HepG2 (cell line): ENCODE data around the gene CACNG7. TPM values are rescaled to one million over a fixed set of nuclear protein-coding genes. Genes with fewer than 3 reads are reported as not detected.
A peak's percentile ranks its signal among the peaks of the same experiment; 100 is the strongest.

Source experiments
- GABPB1 ChIP-seq: IDR thresholded peaks from 2 replicates; pipeline ENCODE4 v1.6.1; 2016; ENCODE audit warnings: mild to moderate bottlenecking, missing genetic modification reagents, moderate library complexity, missing compliant biosample characterization
- GLI4 ChIP-seq: sonication (generic); formaldehyde crosslinking; IDR thresholded peaks from 2 replicates; pipeline ENCODE4 v1.5.1; 2020; ENCODE audit warnings: missing genetic modification reagents, mild to moderate bottlenecking, moderate library complexity, borderline replicate concordance
- MEIS1 ChIP-seq: sonication (generic); formaldehyde crosslinking; IDR thresholded peaks from 2 replicates; pipeline ENCODE4 v1.9.0; 2021; ENCODE audit warnings: mild to moderate bottlenecking, missing genetic modification reagents, moderate library complexity, borderline replicate concordance
- polyA plus RNA-seq, 8 experiments: library from polyadenylated mRNA; depleted of rRNA in 3 of 8; stranded (reverse) in 7 of 8; unstranded in 1 of 8; fragments of >200 nt; fragmentation: Illumina TruSeq in 4 of 8; extraction: Trizol in 4 of 8; gene quantifications; 2 replicates each; pipeline versions ENCODE4 v1.2.1 to v1.2.3, GENCODE V29; 2011 to 2016; ENCODE audit warnings: low read depth in 4 of 8, missing spikeins in 1 of 8, mixed read lengths in 1 of 8; ENCODE audit not compliant: insufficient read depth in 1 of 8
- total RNA-seq, 5 experiments: library from RNA; depleted of rRNA; stranded (reverse); fragments of >200 nt; fragmentation: Illumina TruSeq; extraction: Trizol; gene quantifications; 2 replicates each; pipeline ENCODE4 v1.2.3, GENCODE V29; 2016; ENCODE audit warnings: low read depth in 1 of 5
- TF ChIP-seq, protein P1 (sequence below): sonication (generic); formaldehyde crosslinking; IDR thresholded peaks from 2 replicates; pipeline ENCODE4 v1.5.0; 2020; ENCODE audit warnings: mild to moderate bottlenecking, missing genetic modification reagents, borderline replicate concordance
- TF ChIP-seq, protein P2 (sequence below), 2 experiments: sonication (generic) in 1 of 2; formaldehyde crosslinking in 1 of 2; IDR thresholded peaks; 2 replicates each; pipeline versions ENCODE4 v1.6.1 to v1.9.0; 2014 to 2022; ENCODE audit warnings: antibody characterized with exemption in 1 of 2, borderline replicate concordance in 1 of 2, inconsistent platforms in 1 of 2, low read depth in 1 of 2, missing genetic modification reagents in 1 of 2
- TF ChIP-seq, protein P3 (sequence below): sonication (generic); formaldehyde crosslinking; IDR thresholded peaks from 2 replicates; pipeline ENCODE4 v1.5.0; 2020; ENCODE audit warnings: mild to moderate bottlenecking, missing genetic modification reagents, borderline replicate concordance
- TF ChIP-seq, protein P4 (sequence below): IDR thresholded peaks from 2 replicates; pipeline ENCODE4 v1.6.1; 2016; ENCODE audit warnings: low read depth

Gene CACNG7
- total and polyA plus RNA-seq, 2 of the 13 experiments (the other 11 are each of a cell fraction or from before 2014, with no cell fraction given) = not detected

DNA sequence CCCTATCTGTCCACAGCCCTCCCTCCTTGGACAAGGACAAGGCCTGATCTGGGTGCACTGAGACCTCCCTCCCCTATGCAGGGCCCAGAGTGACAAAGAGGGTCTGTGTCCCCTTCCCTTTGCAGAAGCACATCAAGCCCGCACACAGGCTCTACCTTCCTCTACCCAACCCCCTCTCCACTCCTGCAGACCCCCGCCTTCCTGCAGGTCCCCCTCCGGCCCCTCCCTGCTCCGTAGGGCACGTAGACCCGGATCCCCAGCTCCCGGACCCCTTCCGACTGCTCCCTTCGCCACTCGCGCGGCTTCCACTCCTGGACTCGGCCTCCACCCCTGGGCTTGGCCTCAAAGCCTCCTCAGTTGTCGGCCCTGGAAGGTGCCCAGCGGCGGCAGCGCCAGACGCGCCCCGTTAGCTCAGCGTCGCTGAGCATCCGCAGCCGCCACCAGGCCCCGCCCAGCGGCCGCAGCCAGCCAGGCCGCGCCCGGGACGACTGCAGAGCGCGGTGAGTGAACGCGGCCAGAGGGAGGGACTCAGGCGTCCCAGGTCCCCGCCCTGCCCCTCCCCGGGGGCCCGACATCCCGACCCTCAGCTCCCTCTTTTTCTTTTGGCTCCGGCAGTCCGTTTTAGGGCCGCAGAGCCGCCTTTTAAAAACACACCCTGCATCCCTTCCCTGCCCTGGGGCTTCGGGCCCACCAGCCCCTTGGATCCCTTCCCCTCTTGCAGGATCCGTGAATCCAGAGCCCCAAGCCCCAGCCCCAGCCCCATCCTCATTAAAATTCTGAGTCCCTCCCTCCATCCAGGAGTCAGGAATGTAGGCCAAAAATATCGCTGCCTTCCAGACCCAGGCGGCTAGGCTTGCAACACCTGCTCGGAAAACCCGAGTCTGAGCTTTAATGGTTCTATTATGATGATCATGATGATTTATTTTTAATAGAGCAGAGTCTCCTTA, 42.9 kb upstream of the CACNG7 start (continued):
- TF ChIP-seq, protein P1, sequence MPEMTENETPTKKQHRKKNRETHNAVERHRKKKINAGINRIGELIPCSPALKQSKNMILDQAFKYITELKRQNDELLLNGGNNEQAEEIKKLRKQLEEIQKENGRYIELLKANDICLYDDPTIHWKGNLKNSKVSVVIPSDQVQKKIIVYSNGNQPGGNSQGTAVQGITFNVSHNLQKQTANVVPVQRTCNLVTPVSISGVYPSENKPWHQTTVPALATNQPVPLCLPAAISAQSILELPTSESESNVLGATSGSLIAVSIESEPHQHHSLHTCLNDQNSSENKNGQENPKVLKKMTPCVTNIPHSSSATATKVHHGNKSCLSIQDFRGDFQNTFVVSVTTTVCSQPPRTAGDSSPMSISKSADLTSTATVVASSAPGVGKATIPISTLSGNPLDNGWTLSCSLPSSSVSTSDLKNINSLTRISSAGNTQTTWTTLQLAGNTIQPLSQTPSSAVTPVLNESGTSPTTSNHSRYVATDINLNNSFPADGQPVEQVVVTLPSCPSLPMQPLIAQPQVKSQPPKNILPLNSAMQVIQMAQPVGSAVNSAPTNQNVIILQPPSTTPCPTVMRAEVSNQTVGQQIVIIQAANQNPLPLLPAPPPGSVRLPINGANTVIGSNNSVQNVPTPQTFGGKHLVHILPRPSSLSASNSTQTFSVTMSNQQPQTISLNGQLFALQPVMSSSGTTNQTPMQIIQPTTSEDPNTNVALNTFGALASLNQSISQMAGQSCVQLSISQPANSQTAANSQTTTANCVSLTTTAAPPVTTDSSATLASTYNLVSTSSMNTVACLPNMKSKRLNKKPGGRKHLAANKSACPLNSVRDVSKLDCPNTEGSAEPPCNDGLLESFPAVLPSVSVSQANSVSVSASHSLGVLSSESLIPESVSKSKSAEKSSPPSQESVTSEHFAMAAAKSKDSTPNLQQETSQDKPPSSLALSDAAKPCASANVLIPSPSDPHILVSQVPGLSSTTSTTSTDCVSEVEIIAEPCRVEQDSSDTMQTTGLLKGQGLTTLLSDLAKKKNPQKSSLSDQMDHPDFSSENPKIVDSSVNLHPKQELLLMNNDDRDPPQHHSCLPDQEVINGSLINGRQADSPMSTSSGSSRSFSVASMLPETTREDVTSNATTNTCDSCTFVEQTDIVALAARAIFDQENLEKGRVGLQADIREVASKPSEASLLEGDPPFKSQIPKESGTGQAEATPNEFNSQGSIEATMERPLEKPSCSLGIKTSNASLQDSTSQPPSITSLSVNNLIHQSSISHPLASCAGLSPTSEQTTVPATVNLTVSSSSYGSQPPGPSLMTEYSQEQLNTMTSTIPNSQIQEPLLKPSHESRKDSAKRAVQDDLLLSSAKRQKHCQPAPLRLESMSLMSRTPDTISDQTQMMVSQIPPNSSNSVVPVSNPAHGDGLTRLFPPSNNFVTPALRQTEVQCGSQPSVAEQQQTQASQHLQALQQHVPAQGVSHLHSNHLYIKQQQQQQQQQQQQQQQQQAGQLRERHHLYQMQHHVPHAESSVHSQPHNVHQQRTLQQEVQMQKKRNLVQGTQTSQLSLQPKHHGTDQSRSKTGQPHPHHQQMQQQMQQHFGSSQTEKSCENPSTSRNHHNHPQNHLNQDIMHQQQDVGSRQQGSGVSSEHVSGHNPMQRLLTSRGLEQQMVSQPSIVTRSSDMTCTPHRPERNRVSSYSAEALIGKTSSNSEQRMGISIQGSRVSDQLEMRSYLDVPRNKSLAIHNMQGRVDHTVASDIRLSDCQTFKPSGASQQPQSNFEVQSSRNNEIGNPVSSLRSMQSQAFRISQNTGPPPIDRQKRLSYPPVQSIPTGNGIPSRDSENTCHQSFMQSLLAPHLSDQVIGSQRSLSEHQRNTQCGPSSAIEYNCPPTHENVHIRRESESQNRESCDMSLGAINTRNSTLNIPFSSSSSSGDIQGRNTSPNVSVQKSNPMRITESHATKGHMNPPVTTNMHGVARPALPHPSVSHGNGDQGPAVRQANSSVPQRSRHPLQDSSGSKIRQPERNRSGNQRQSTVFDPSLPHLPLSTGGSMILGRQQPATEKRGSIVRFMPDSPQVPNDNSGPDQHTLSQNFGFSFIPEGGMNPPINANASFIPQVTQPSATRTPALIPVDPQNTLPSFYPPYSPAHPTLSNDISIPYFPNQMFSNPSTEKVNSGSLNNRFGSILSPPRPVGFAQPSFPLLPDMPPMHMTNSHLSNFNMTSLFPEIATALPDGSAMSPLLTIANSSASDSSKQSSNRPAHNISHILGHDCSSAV = 0 out of 2 replicates have a peak, but pooled peaks have one; percentile 63
- TF ChIP-seq, protein P2, sequence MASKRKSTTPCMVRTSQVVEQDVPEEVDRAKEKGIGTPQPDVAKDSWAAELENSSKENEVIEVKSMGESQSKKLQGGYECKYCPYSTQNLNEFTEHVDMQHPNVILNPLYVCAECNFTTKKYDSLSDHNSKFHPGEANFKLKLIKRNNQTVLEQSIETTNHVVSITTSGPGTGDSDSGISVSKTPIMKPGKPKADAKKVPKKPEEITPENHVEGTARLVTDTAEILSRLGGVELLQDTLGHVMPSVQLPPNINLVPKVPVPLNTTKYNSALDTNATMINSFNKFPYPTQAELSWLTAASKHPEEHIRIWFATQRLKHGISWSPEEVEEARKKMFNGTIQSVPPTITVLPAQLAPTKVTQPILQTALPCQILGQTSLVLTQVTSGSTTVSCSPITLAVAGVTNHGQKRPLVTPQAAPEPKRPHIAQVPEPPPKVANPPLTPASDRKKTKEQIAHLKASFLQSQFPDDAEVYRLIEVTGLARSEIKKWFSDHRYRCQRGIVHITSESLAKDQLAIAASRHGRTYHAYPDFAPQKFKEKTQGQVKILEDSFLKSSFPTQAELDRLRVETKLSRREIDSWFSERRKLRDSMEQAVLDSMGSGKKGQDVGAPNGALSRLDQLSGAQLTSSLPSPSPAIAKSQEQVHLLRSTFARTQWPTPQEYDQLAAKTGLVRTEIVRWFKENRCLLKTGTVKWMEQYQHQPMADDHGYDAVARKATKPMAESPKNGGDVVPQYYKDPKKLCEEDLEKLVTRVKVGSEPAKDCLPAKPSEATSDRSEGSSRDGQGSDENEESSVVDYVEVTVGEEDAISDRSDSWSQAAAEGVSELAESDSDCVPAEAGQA (IDR thresholded peaks at IDR 0.05; ENCODE audit: low read depth) = no peak
- TF ChIP-seq, protein P2 (CRISPR knock-in tag; IDR thresholded peaks at IDR 0.05; ENCODE audit: borderline replicate concordance) = 0 out of 2 replicates have a peak, but pooled peaks have one; percentile 22
- peak; percentile 69; the same call in 1 of the 2 replicates for TF ChIP-seq GABPB1
- TF ChIP-seq, protein P3, sequence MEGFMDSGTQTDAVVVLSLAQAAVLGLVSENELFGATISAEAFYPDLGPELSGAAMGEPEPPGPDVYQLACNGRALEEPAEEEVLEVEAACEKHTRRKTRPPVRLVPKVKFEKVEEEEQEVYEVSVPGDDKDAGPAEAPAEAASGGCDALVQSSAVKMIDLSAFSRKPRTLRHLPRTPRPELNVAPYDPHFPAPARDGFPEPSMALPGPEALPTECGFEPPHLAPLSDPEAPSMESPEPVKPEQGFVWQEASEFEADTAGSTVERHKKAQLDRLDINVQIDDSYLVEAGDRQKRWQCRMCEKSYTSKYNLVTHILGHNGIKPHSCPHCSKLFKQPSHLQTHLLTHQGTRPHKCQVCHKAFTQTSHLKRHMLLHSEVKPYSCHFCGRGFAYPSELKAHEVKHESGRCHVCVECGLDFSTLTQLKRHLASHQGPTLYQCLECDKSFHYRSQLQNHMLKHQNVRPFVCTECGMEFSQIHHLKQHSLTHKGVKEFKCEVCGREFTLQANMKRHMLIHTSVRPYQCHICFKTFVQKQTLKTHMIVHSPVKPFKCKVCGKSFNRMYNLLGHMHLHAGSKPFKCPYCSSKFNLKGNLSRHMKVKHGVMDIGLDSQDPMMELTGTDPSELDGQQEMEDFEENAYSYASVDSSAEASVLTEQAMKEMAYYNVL (CRISPR knock-in tag) = 0 out of 2 replicates have a peak, but pooled peaks have one; percentile 62
- TF ChIP-seq, protein P4, sequence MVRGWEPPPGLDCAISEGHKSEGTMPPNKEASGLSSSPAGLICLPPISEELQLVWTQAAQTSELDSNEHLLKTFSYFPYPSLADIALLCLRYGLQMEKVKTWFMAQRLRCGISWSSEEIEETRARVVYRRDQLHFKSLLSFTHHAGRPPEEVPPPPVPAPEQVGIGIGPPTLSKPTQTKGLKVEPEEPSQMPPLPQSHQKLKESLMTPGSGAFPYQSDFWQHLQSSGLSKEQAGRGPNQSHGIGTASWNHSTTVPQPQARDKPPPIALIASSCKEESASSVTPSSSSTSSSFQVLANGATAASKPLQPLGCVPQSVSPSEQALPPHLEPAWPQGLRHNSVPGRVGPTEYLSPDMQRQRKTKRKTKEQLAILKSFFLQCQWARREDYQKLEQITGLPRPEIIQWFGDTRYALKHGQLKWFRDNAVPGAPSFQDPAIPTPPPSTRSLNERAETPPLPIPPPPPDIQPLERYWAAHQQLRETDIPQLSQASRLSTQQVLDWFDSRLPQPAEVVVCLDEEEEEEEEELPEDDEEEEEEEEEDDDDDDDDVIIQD = no peak
- peak; percentile 25; the same call in 1 of the 2 replicates for TF ChIP-seq MEIS1 (CRISPR knock-in tag)
- peak; percentile 57; the same call in 1 of the 2 replicates for TF ChIP-seq GLI4 (CRISPR knock-in tag)
